ENCODE results near the gene POLL. TPM values are rescaled to one million over a fixed set of nuclear protein-coding genes. Genes with fewer than 3 reads are reported as not detected.

The POLL gene
- total RNA-seq, 1 donor: 8.2 TPM

DNA sequence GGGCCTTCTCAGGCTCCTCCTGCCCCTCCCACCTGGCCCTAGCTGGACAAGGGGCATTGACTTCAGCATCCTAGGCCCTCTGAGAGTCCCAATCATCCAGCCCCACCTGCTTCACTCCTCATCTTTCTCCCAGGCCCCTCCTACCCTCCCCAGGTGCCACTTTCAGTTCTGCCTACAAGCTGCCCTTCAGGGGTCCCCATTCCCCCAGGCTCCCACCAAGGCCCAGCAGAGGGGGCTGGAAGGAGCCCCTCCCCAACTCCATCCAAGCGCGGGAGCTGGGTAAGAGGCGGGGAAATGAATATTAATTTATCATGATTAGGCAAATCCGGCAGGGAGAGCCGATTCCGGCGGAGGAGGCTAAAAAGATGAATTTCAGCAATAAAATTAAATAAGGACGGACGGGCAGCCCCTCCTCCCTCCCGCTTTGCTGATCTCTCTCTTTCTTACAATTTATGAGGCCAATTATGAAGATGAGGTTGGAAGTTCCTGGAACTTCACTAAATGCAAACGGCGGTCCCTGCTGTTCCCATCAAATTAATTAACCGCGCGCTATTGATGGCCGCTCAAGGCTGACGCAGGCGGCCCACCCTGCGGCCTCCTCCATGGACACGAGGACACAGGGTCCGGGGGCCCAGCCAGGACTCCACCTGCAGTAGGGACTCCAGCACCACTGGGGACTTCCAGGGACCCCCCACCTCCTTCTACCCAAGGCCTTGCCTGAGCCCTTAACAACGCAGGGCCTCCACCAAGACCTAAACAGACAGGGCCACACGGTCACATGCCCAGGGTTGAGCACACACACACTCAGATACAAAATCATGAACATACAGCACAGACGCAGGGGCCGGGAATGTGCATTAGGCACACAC, 13.9 kb downstream of the POLL start:
- TF ChIP-seq, protein P1, sequence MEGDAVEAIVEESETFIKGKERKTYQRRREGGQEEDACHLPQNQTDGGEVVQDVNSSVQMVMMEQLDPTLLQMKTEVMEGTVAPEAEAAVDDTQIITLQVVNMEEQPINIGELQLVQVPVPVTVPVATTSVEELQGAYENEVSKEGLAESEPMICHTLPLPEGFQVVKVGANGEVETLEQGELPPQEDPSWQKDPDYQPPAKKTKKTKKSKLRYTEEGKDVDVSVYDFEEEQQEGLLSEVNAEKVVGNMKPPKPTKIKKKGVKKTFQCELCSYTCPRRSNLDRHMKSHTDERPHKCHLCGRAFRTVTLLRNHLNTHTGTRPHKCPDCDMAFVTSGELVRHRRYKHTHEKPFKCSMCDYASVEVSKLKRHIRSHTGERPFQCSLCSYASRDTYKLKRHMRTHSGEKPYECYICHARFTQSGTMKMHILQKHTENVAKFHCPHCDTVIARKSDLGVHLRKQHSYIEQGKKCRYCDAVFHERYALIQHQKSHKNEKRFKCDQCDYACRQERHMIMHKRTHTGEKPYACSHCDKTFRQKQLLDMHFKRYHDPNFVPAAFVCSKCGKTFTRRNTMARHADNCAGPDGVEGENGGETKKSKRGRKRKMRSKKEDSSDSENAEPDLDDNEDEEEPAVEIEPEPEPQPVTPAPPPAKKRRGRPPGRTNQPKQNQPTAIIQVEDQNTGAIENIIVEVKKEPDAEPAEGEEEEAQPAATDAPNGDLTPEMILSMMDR (IDR thresholded peaks at IDR 0.05; ENCODE audit: insufficient read depth, low read depth, low read length): no peak
- DNase-seq (ENCODE audit: low read depth): no peak
- H3K4me3 ChIP-seq (ENCODE audit: low read depth, low read length): no peak overlapping the region

DNA sequence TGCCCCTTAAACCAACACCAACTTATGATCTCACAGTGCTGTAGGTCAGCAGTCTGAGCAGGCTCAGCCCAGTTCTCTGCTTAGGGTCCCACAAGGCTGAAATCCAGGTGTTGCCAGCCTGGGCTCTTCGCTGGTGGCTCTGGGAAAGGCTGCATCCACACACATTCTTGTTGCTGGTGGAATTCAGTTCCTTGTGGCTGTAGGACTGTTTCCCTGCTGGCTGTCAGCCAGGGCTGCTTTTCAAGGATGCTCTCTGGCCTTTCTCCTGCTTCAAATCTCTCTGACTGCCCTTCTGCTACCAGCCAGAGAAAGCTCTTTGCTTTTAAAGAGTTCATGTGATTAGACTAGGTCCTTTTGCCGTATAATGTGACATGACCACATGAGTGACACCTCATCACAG, 15.3 kb downstream of the POLL start:
- no peak overlapping the region for H3K4me3 ChIP-seq (ENCODE audit: low read depth, low read length)
- DNase-seq (ENCODE audit: low read depth): no peak
- TF ChIP-seq, protein P1 (IDR thresholded peaks at IDR 0.05; ENCODE audit: insufficient read depth, low read depth, low read length): no peak

DNA sequence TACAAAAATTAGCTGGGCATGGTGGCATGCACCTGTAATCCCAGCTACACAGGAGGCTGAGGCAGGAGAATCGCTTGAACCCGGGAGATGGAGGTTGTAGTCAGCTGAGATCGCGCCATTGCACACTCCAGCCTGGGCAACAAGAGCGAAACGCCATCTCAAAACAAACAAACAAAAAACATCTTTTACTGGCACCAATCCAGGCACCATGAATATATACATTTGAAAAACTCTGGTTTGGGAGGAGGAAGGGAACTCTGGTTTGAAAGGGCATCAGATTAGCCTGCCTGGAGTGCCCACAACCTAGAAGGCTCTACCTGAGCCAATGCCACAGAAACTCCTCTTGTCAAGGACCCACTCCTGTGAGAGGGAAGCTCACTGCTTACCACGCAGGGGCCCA, 15.9 kb downstream of the POLL start:
- no peak for DNase-seq (ENCODE audit: low read depth)
- TF ChIP-seq, protein P1 (IDR thresholded peaks at IDR 0.05; ENCODE audit: insufficient read depth, low read depth, low read length): no peak

DNA sequence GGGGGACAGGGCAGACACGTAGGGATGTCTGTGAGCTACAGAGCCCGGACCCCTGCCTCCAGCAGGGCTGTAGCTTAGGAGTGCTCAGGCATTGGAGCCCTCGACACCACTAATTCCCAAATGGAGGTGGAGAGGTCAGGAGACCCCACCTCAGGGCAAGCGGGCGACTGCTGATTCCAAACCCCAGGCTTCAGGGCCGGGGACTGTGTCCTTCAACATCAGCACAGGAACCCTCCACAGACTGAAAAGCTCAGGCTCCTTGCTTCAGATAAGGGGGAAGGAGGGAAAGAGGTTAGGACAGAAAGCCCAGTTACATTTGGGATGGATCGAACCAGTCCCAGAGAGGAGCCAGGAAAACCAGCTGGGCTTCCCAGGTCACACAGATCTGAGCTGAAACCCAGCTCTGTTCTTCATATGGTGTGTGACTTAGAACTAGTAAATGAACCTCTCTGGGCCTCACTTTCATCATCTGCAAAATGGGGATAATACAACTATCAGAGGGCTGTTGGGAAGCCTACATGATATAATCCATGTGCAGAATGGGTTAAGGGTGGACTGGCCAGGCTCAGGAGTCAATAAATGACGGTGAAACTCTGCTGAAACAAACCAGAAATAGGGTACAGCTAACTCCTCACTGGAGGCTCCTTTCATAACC, 16.7 kb downstream of the POLL start:
- no peak overlapping the region for H3K4me3 ChIP-seq (ENCODE audit: low read depth, low read length)
- no peak for DNase-seq (ENCODE audit: low read depth)
- TF ChIP-seq, protein P1 (IDR thresholded peaks at IDR 0.05; ENCODE audit: insufficient read depth, low read depth, low read length): no peak

More for the DNA sequence above, 15.9 kb downstream of the POLL start:
- H3K4me3 ChIP-seq (ENCODE audit: low read depth, low read length): no peak overlapping the region

DNA sequence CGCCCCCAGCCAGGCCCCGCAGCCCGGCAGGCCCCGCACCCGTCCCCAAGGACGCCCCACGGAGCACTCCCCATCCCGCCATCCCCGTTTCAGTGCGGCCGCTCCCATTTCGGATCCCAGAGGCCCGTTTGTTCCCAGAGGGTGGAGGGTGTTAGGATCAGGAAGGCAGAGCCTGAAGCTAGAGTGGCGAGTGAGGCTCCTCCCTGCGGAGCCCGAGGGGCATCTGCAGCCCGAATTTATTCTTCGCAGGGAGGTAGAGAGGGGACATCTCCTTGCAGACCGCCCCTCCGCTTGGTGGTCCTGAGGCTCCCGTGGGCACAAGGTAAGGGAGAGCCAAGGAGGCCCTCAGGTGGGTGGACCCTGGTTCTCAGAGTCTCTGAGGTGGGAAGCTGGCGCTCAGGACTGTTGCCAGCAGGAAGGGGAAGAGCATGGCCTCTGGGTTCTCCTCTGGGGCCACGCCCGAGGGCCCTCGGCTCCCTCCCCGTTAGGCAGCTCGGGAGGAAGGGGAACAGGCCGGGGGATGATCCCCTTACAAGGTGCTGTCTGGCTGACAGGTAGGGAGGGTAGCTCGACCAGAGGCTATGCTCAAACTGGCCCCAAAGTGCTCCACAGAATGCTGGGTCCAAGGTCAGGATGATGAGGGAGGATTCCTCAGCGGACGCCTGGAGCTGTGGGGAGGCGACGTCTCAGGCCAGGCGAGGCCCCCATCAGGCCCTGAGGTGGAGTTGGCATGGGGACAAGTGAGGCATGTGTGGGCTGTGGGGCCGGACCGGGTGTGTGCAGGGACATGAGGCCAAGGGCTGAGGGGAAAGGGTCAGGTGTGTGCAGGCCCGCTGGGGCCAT, 17.4 kb downstream of the POLL start:
- TF ChIP-seq, protein P1 (IDR thresholded peaks at IDR 0.05; ENCODE audit: insufficient read depth, low read depth, low read length): no peak
- H3K4me3 ChIP-seq (ENCODE audit: low read depth, low read length): peak overlapping the region; percentile 70
- DNase-seq (ENCODE audit: low read depth): no peak

DNA sequence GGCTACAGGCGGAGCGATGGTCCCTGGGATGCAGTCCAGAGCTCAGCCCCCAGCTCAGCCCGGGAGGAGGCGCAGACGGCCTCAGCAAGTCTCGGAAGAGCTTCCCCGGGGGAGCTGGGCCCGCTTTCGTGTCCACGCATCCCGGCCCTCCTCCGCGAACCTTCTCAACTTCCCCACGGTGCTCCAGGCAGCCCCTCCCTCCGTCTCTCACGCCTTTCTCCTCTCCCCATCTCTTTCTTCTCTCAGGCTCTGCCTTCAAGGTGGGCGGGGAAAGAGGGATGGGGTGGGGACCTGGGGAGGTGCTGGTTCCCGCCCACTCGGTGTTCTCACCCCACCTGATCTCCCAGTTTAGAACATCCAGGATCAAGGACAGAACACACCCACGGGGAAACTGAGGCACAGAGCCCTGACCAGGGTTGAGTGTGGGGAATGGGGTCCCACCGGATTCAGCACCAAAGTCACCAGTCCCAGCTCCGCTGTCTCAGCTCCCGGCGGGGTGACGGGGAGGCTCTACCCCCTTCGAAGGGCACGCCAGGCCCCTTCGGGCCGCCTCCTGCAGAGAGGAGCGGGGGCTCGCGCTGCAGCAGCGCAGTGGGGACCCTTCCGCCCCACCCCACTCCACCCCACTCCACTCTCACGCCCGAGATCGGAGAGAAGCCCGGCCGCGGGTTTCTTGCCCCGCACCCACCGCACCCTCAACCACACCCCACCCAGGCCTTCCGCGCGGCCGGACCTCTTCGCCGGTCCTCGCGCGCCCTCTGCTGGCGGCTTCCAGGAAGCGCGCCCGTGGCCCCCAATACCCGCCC, 18.2 kb downstream of the POLL start:
- DNase-seq (ENCODE audit: low read depth): peak; percentile 57
- TF ChIP-seq, protein P1 (IDR thresholded peaks at IDR 0.05; ENCODE audit: insufficient read depth, low read depth, low read length): peak; percentile 62

More for the DNA sequence above, 18.2 kb downstream of the POLL start:
- H3K4me3 ChIP-seq (ENCODE audit: low read depth, low read length): peak overlapping the region; percentile 70
